Stomach smooth muscle (tissue), 2 donors: ENCODE measurements around the gene FDX2.
A peak's percentile ranks its signal among the peaks of the same experiment; 100 is the strongest.
"Not testable (repeated sequence)": the region's sequence is repeated elsewhere in the genome, so short reads cannot be mapped to it uniquely, and the experiment has no call there.

Experiments used
- H3K27ac ChIP-seq: one replicate; pipeline ENCODE4 v1.7.0; 2013; ENCODE audit warnings: mild to moderate bottlenecking, low read length, inconsistent platforms
- H3K27me3 ChIP-seq, 2 donors: one replicate each; pipeline ENCODE4 v1.7.0; 2013; ENCODE audit warnings: low read length in 2 of 2; ENCODE audit not compliant: insufficient read depth in 2 of 2, control insufficient read depth in 1 of 2
- H3K36me3 ChIP-seq, 2 donors: one replicate each; pipeline ENCODE4 v1.7.0; 2013; ENCODE audit warnings: low read length in 2 of 2; ENCODE audit not compliant: control insufficient read depth in 2 of 2, insufficient read depth in 2 of 2
- H3K4me1 ChIP-seq: one replicate; pipeline ENCODE4 v1.7.0; 2013; ENCODE audit warnings: low read length; ENCODE audit not compliant: control insufficient read depth, insufficient read depth
- H3K4me3 ChIP-seq, 2 donors: one replicate each; pipeline ENCODE4 v1.7.0; 2013; ENCODE audit warnings: low read length in 2 of 2
- H3K9ac ChIP-seq, 2 donors: one replicate each; pipeline ENCODE4 v1.7.0; 2013; ENCODE audit warnings: low read length in 2 of 2, mild to moderate bottlenecking in 1 of 2
- H3K9me3 ChIP-seq, 2 donors: one replicate each; pipeline ENCODE4 v1.7.0; 2013; ENCODE audit warnings: low read length in 2 of 2; ENCODE audit not compliant: control insufficient read depth in 2 of 2
- donor health status: healthy.
- donor health status: Pancreatic carcinoma.

The FDX2 gene

DNA sequence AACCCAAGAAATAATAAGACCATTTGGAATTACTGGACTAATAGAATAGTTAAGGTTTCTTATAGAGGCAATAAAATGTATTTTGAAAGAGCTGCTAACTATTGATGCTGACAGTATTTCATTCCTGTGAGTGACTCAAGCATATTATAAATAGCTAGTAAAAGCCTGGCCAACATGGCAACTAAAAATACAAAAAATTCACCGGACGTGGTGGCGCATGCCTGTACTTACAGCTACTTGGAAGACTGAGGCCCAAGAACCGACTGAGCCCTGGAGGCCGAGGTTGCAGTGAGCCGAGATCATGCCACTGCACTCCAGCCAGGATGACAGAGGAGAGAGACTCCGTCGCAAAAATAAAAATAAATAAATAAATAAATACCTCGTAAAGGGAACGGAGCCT lies 29.0 kb upstream of the FDX2 start:
- Histone ChIP-seq H3K4me3 (no peak overlapping the region), H3K4me1 (no peaks in the 10 kb centered on the region), H3K36me3 (peaks cover 0 to under 1% of the 10 kb centered on the region in 2 donors), H3K9me3 (no peaks in the 10 kb centered on the region), H3K27me3 (no peaks in the 10 kb centered on the region), H3K27ac (no peak overlapping the region), H3K9ac (no peak overlapping the region)

DNA sequence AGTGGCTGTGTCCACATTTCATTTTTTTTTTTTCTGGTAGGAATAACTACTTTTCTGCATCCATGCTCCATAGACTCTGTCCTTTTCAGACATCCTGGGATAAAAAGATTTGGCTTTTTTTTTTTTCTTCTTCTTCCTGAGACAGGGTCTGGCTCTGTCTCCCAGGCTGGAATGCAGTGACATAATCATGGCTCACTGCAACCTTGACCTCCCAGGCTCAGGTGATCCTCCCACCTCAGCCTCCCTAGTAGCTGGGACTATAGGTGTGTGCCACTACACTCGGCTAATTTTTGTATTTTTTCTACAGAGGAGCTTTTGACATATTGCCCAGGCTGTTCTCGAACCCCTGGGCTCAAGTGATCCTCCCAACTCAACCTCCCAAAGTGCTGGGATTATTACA lies 27.7 kb upstream of the FDX2 start:
- H3K36me3 ChIP-seq = no peaks in the 10 kb centered on the region
- H3K4me3 ChIP-seq = no peak overlapping the region
- H3K27ac ChIP-seq = no peak overlapping the region
- no peaks in the 10 kb centered on the region for H3K27me3 ChIP-seq
- no peak overlapping the region for H3K9ac ChIP-seq
- no peaks in the 10 kb centered on the region for H3K4me1 ChIP-seq
- H3K9me3 ChIP-seq = no peaks in the 10 kb centered on the region

DNA sequence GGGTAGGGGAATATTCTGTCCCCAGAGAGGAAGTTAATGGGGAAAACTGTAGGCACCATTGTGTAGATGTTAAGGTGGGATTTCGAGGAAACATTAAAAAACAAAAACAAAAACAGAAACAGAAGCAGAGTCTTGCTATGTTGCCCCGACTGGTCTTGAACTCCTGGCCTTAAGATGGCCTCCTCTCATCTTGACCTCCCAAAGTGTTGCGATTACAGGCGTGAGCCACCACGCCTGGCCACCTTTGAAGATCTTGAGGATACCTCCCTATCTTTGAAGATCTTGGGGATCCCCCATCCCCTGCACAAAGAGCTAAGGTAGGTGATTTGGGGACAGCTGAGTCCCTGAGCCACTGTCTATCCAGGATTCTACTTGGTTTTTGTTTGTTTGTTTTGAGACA lies 24.2 kb upstream of the FDX2 start:
- peaks cover 3% of the 10 kb centered on the region for H3K4me1 ChIP-seq
- no peaks in the 10 kb centered on the region for H3K36me3 ChIP-seq
- H3K9ac ChIP-seq = no peak overlapping the region
- H3K27me3 ChIP-seq = no peaks in the 10 kb centered on the region
- H3K9me3 ChIP-seq = no peaks in the 10 kb centered on the region
- H3K4me3 ChIP-seq = no peak overlapping the region
- no peak overlapping the region for H3K27ac ChIP-seq

DNA sequence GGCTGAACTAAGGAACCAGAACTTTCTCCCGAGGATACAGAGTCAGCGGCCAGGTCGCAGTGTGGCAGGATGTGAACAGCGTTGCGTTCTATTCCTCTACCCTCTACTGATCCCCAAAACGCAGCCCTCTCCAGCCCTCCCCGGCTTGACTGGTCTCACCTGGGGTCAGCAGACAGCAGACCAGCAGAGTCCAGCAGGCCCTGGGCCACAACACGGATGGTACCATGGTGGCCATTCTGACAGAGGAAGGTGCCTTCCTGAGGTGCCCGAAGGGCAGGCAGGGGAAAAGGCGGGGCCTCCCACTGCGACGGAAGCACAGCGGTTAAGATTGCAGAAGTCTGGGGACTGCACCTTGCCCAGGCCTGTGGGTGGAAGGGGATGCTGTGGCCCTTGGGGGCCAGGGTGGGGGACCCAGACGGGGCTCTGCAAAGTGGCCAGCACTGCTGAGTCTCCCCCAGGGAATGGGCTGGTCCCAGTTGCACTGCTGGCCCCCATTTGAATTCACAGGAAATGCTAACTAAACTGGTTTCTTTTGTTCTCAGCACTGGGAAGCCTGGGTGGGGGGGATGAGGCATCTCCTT lies 23.7 kb upstream of the FDX2 start, which contains the start of gene ICAM3:
Gene ICAM3 (minus strand): TSS at position 245 of the 581 bp plus-strand sequence. CDS start 10 bp downstream, at position 235.
- Histone ChIP-seq H3K9ac (no peak within 1 kb of the TSS), H3K36me3 (no peaks in the 10 kb centered on the region), H3K27ac (no peak within 1 kb of the TSS), H3K4me3 (no peak within 1 kb of the TSS), H3K27me3 (no peaks in the 10 kb centered on the region), H3K4me1 (peaks cover 8% of the 10 kb centered on the region), H3K9me3 (no peaks in the 10 kb centered on the region)

DNA sequence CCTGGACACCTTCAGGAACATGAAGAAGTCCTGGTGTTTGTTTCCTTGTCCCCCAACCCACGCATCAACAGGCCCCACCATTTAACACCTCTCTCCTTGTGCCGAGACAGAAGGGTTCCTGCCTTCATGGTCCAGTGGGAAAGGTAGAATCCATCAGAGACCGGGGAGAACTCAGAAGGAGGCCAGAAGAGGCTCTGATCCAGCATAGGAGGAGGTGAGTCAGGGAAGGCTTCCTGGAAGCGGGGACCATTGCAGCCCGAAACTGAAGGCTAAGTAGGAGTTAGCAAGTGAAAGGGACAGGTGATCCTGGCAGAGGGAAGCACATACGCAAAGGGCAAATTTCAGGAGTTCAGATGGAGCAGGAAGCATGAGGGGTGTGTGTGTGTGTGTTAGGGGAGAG lies 23.1 kb upstream of the FDX2 start:
- no peak overlapping the region for H3K4me3 ChIP-seq
- H3K27me3 ChIP-seq = no peaks in the 10 kb centered on the region
- H3K9ac ChIP-seq = no peak overlapping the region
- no peaks in the 10 kb centered on the region for H3K9me3 ChIP-seq
- no peaks in the 10 kb centered on the region for H3K36me3 ChIP-seq
- H3K4me1 ChIP-seq = peaks cover 13% of the 10 kb centered on the region
- no peak overlapping the region for H3K27ac ChIP-seq

DNA sequence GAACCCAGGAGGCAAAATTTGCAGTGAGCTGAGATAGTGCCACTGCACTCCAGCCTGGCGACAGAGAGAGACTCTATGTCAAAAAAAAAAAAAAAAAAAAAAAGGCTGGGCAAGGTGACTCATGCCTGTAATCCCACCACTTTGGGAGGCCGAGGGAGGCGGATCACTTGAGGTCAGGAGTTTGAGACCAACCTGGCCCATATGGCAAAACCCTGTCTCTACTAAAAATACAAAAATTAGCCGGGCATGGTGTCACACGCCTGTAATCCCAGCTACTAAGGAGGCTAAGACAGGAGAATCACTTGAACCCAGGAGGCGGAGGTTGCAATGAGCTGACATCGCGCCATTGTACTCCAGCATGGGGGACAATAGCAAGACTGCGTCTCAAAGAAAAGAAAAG lies 20.9 kb upstream of the FDX2 start:
- H3K9ac ChIP-seq, H3K4me3 ChIP-seq, H3K27me3 ChIP-seq, H3K27ac ChIP-seq, H3K36me3 ChIP-seq, H3K9me3 ChIP-seq: not testable (repeated sequence)
- H3K4me1 ChIP-seq = peaks cover 29% of the 10 kb centered on the region

DNA sequence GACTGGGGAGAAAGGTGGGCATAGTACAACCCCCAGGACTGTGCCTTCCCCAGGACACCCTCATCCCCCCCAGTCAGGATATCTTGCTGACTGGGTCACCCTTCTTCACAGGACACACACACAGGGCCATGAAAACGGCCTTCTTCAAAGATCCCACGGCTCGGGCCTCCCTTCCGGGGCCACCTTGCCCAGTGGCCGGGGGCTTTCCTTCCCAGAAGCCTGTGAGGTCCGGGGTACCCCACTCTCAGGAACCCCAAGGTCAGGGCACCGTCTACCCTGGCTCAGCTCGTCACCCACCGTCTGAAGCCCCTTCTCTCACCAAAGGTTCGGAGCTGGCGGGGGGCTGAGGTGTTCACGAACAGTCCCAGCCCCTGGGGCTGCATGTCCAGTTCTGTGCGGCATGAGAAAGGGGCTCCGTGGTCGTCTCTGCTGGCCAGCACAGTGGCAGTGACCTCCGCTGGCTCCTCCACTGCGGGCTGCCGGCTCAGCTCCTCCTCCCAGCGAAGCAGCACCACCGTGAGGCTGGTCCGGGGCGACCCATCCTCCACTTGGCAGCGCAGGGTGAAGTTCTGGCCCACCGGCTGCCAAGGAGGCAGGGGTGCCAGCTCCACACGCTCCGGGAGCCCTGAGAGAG lies 19.7 kb upstream of the FDX2 start:
- H3K9me3 ChIP-seq = no peaks in the 10 kb centered on the region
- H3K36me3 ChIP-seq = peaks cover 0 to under 1% of the 10 kb centered on the region in 2 donors
- peaks cover 31% of the 10 kb centered on the region for H3K4me1 ChIP-seq
- no peak overlapping the region for H3K9ac ChIP-seq
- H3K4me3 ChIP-seq = peak overlapping the region in 1 of 2 donors; percentile 91
- no peaks in the 10 kb centered on the region for H3K27me3 ChIP-seq
- H3K27ac ChIP-seq = no peak overlapping the region

DNA sequence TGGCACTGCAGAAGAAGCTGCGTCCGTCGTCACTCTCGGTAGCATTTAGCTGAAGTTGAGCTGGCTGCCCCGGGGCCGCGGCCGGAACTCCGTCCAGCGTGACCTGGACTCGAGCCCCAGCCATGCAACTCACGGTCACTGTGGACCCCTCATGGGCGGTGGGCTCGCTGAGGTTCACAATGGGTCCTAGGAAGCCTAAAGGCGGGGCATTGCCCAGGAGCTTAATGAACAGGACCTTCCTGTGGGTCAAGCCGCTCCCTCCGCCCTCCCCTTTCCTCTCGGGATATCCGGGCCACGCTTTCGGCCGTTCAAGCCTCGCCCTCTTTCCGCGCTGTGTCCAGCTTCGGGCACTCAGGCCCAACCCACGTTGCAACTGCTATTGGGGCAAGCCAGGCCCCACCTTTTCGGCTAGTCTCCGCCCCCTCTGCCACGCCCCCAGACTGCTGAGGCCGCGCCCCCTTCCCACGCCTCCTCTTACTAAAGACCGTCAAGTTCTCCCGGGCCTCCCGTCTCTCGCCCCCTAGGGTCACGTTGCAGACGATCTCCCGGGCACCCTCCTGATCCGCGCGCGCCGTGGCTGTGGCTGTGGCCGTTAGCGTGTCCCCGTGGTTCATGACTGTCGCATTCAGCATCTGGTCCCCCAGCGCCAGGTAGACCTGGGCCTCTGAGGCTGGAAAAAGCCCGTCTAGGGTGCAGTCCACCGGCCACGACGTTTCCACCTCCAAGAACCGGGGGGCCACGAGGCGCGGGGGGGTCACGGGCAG lies 19.0 kb upstream of the FDX2 start:
- no peaks in the 10 kb centered on the region for H3K9me3 ChIP-seq
- H3K4me1 ChIP-seq = peaks cover 31% of the 10 kb centered on the region
- peak overlapping the region; percentile 50 to 55 for H3K9ac ChIP-seq
- no peak overlapping the region for H3K27ac ChIP-seq
- peaks cover 4 to 6% of the 10 kb centered on the region in 2 donors for H3K36me3 ChIP-seq
- no peaks in the 10 kb centered on the region for H3K27me3 ChIP-seq
- peak overlapping the region; percentile 89 to 91 for H3K4me3 ChIP-seq

DNA sequence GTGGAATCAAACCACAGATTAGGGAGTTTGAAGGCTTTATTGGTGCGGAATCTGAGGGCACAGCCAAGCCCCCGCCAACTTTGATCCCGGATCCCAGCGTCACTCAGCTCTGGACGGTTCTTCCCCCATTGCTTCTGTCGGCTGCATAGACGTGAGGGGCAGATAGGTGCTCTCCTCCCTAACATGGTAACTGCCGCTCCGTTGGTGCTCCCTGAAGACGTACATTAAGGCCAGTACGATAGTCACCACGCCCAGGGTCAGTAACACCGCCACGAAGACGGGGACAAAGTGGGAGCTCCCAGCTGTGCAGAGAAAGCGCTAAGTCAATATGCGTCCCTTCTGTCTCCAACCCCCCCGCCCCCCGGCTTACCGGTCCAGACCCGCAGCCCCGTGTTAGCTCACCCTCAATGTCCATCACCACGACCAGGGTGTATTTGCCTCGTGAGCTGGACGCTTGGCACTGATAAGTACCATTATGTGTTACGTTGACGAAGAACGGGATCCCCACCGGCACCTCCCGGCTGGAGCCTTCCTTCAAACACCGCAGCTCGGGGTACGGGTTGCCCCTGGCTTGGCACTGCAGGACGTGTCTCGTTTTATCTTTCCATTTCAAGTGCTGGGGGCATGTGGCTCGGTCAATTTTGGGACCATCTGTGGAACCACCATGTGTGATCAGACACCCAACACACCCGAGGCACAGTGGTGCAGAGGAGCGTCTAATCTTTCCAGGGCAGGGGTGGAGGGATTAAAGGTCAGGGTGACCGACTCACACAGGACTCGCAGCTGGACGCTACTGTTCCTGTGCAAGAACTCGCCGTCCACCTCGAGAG lies 18.2 kb upstream of the FDX2 start:
- Histone ChIP-seq H3K9ac (peak overlapping the region; percentile 54 to 55), H3K27ac (peak overlapping the region; percentile 82)

DNA sequence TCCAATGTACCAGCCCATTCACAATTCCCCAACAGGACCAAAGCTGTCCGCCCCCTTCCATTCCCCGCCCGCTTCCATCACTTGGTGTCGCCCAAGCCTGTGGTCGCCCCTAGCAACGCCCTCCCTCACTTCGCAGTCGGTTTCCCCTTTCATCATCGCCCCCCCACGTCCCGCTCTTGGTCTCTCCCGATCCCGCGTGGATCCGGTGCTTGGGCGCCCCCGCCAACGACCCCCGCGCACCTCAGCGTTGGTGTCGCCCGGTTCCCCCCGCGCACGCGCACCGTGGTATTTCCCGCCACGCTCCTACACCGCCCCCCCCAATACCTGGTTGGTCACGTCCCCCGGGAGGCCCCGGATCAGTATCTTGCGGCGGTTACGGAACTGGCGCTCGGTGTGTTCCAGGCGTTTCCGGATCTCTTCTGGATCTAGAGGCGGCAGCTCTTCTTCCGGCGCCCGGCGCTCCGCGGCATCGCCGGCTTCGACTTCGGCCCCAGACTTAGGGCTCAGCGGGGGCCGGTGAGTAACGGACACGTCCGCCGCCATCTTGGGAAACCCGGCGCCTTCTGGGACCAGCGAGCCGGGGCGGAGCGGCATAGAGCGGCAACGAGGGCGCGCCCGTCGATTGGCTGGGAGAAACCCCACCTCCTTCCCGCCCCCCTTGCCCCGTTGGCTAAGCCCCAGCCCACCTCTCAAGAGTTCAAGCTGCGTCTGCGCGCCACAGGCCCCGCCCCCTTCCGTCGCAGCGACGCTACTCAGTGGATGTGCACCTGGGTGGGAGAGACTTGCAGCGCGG lies 17.3 kb upstream of the FDX2 start, which contains the start of gene RAVER1:
Gene RAVER1 (minus strand): TSS at position 565 of the 793 bp plus-strand sequence. CDS start 22 bp downstream, at position 543.
- Histone ChIP-seq H3K36me3 (peaks cover 19 to 20% of the 10 kb centered on the region in 2 donors), H3K9ac (peak within 1 kb of the TSS; percentile 54 to 75), H3K27me3 (no peaks in the 10 kb centered on the region), H3K4me1 (peaks cover 31% of the 10 kb centered on the region), H3K9me3 (no peaks in the 10 kb centered on the region), H3K27ac (peak within 1 kb of the TSS; percentile 82), H3K4me3 (peak within 1 kb of the TSS; percentile 89 to 91)

More for the DNA sequence above, 18.2 kb upstream of the FDX2 start:
- Histone ChIP-seq H3K4me1 (peaks cover 31% of the 10 kb centered on the region), H3K27me3 (no peaks in the 10 kb centered on the region), H3K36me3 (peaks cover 12% of the 10 kb centered on the region in 2 donors), H3K4me3 (peak overlapping the region; percentile 89 to 91), H3K9me3 (no peaks in the 10 kb centered on the region)
